Neural progenitor cell (in vitro differentiated cells): ENCODE results near the gene ULK3. TPM values are rescaled to one million over a fixed set of nuclear protein-coding genes. Genes with fewer than 3 reads are reported as not detected.

Source experiments
- DNase-seq: peaks from one replicate; pipeline ENCODE4 v3.0.0-alpha.2; 2016; ENCODE audit warnings: low spot score
- H2AFZ ChIP-seq: fragments of 200-600 bp; sonication (generic); replicated peaks from 2 replicates; pipeline ENCODE4 v1.6.1; 2016; ENCODE audit warnings: antibody characterized with exemption
- H3F3A ChIP-seq: fragments of 200-600 bp; sonication (generic); 2 replicates; pipeline ENCODE4 v1.6.1; 2016; ENCODE audit warnings: antibody characterized with exemption, low read depth
- H3K27ac ChIP-seq: fragments of 200-600 bp; sonication (generic); 2 replicates; pipeline ENCODE4 v1.5.1; 2016; ENCODE audit warnings: mild to moderate bottlenecking
- H3K27me3 ChIP-seq: fragments of 200-600 bp; sonication (generic); 2 replicates; pipeline ENCODE4 v1.6.1; 2016; ENCODE audit warnings: mild to moderate bottlenecking, moderate library complexity
- H3K36me3 ChIP-seq: fragments of 200-600 bp; sonication (generic); 2 replicates; pipeline ENCODE4 v1.5.1; 2016
- H3K4me1 ChIP-seq: fragments of 200-600 bp; sonication (generic); 2 replicates; pipeline ENCODE4 v1.6.1; 2016; ENCODE audit warnings: mixed run types
- H3K4me2 ChIP-seq: fragments of 200-600 bp; sonication (generic); 2 replicates; pipeline ENCODE4 v1.6.1; 2016
- H3K4me3 ChIP-seq: fragments of 200-600 bp; sonication (generic); 2 replicates; pipeline ENCODE4 v1.5.1; 2016
- H3K79me2 ChIP-seq: fragments of 200-600 bp; sonication (generic); 2 replicates; pipeline ENCODE4 v1.6.1; 2016; ENCODE audit warnings: low read depth
- H3K9ac ChIP-seq: fragments of 200-600 bp; sonication (generic); 2 replicates; pipeline ENCODE4 v1.6.1; 2016
- H3K9me3 ChIP-seq: fragments of 200-600 bp; sonication (generic); 2 replicates; pipeline ENCODE4 v1.5.1; 2016; ENCODE audit warnings: low read depth
- H4K20me1 ChIP-seq: fragments of 200-600 bp; sonication (generic); 2 replicates; pipeline ENCODE4 v1.6.1; 2016; ENCODE audit warnings: low read depth
- H3K27ac Mint-ChIP-seq: 3 replicates; pipeline ENCODE4 v1.8.0; 2021; ENCODE audit warnings: mixed read lengths
- H3K27me3 Mint-ChIP-seq: 2 replicates; pipeline ENCODE4 v1.8.0; 2022; ENCODE audit warnings: low read depth, mild to moderate bottlenecking, inconsistent platforms, moderate library complexity, mixed read lengths; ENCODE audit not compliant: insufficient read depth
- H3K36me3 Mint-ChIP-seq: 3 replicates; pipeline ENCODE4 v1.8.0; 2021; ENCODE audit warnings: mixed read lengths
- H3K4me1 Mint-ChIP-seq: 3 replicates; pipeline ENCODE4 v1.8.0; 2021; ENCODE audit warnings: mixed read lengths
- H3K4me3 Mint-ChIP-seq: 3 replicates; pipeline ENCODE4 v1.8.0; 2021; ENCODE audit warnings: mild to moderate bottlenecking, moderate library complexity, mixed read lengths
- H3K9me3 Mint-ChIP-seq: 3 replicates; pipeline ENCODE4 v1.8.0; 2020; ENCODE audit warnings: mixed read lengths
- EZH2 ChIP-seq: fragments of 200-600 bp; sonication (generic); IDR thresholded peaks from 2 replicates; pipeline ENCODE4 v1.6.1; 2017; ENCODE audit warnings: antibody characterized with exemption, mild to moderate bottlenecking, moderate library complexity
- EZH2phosphoT487 ChIP-seq: fragments of 200-600 bp; sonication (generic); IDR thresholded peaks from 2 replicates; pipeline ENCODE4 v1.6.1; 2017; ENCODE audit warnings: antibody characterized with exemption
- total RNA-seq: library from RNA; depleted of rRNA; stranded (reverse); fragments of >200 nt; gene quantifications from 2 replicates; pipeline ENCODE4 v1.2.3, GENCODE V29; 2015; ENCODE audit warnings: low replicate concordance
- TF ChIP-seq, protein P1 (sequence below): fragments of 200-600 bp; sonication (generic); IDR thresholded peaks from 2 replicates; pipeline ENCODE4 v1.5.1; 2017; ENCODE audit warnings: antibody characterized with exemption, mild to moderate bottlenecking

ULK3 gene
- total RNA-seq, 1 donor from 2014 or later: 22.7 TPM

DNA sequence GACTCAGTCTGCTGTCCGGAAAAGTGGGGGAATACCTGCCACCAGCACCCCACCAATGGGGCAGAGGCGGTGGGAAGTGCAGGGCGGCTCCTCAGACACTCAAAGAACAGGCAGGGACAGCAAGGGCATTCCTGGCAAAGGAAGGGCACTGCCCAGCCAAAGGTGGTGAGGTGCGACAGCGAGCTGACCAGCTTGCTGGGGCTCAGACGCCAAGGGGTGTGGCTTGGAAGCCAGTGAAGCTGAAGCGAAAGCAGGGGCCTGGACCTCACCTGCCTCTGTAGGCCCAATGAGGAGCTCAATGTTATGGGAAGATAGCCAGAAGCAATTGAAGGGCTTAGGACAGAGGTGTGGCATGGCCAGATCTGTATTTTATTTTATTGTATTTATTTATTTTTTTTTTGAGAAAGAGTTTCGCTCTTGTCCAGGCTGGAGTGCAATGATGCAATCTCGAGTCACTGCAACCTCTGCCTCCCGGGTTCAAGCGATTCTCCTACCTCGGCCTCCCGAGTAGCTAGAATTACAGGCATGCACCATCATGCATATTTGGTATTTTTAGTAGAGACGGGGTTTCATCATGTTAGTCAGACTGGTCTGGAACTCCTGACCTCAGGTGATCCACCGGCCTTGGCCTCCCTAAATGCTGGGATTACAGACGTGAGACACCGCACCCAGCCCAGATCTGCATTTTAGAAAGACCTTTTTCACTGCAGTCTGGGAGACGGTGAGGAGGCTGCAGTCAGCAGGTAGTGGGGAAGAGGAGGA, 34.7 kb downstream of the ULK3 start:
- H3K27ac Mint-ChIP-seq: no peak overlapping the region
- DNase-seq: no peak
- Histone ChIP-seq H4K20me1 (no peaks in the 10 kb centered on the region), H3K4me1 (peaks cover 4% of the 10 kb centered on the region), H2AFZ (no peak overlapping the region), H3F3A (no peaks in the 10 kb centered on the region), H3K36me3 (no peaks in the 10 kb centered on the region), H3K9me3 (no peaks in the 10 kb centered on the region), H3K4me2 (no peak overlapping the region), H3K4me3 (no peak overlapping the region), H3K27me3 (no peaks in the 10 kb centered on the region), H3K27ac (no peak overlapping the region), H3K9ac (no peak overlapping the region), H3K79me2 (no peaks in the 10 kb centered on the region)
- TF ChIP-seq EZH2phosphoT487 (no peak), EZH2 (no peak)
- TF ChIP-seq, protein P1, sequence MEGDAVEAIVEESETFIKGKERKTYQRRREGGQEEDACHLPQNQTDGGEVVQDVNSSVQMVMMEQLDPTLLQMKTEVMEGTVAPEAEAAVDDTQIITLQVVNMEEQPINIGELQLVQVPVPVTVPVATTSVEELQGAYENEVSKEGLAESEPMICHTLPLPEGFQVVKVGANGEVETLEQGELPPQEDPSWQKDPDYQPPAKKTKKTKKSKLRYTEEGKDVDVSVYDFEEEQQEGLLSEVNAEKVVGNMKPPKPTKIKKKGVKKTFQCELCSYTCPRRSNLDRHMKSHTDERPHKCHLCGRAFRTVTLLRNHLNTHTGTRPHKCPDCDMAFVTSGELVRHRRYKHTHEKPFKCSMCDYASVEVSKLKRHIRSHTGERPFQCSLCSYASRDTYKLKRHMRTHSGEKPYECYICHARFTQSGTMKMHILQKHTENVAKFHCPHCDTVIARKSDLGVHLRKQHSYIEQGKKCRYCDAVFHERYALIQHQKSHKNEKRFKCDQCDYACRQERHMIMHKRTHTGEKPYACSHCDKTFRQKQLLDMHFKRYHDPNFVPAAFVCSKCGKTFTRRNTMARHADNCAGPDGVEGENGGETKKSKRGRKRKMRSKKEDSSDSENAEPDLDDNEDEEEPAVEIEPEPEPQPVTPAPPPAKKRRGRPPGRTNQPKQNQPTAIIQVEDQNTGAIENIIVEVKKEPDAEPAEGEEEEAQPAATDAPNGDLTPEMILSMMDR: no peak
- no peaks in the 10 kb centered on the region for H3K9me3 Mint-ChIP-seq
- H3K36me3 Mint-ChIP-seq: peaks cover 9% of the 10 kb centered on the region
- H3K4me1 Mint-ChIP-seq: peaks cover 8% of the 10 kb centered on the region
- H3K4me3 Mint-ChIP-seq: no peak overlapping the region
- peaks cover 4% of the 10 kb centered on the region for H3K27me3 Mint-ChIP-seq

DNA sequence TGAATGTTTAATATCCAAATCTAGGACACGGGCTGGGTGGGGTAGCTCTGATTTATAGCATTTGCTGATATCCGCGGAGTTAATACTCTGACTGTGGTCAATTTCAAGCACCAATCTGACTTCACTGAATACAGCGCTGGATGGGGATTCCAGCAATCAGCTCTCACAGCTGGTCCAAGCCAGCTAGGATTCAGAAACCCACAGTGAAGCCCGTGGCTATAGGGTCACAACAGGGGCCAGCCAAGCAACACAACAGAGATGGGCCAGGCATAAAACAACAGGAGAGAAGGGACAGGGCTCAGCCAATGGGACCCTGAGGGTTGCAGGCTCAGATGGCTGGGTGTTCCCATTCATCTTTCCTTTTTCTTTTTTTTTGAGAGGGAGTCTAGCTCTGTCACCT, 35.7 kb downstream of the ULK3 start:
- no peak overlapping the region for H3K4me3 ChIP-seq
- Mint-ChIP-seq H3K27me3 (peaks cover 3% of the 10 kb centered on the region), H3K4me1 (peaks cover 8% of the 10 kb centered on the region), H3K27ac (no peak overlapping the region), H3K4me3 (no peak overlapping the region), H3K36me3 (peaks cover 11% of the 10 kb centered on the region), H3K9me3 (no peaks in the 10 kb centered on the region)
- H3K79me2 ChIP-seq: no peaks in the 10 kb centered on the region
- H3K27me3 ChIP-seq: no peaks in the 10 kb centered on the region
- H3K9me3 ChIP-seq: no peaks in the 10 kb centered on the region
- no peak overlapping the region for H3K9ac ChIP-seq
- H2AFZ ChIP-seq: no peak overlapping the region
- no peak overlapping the region for H3K4me2 ChIP-seq
- H3K36me3 ChIP-seq: no peaks in the 10 kb centered on the region
- DNase-seq: no peak
- H4K20me1 ChIP-seq: no peaks in the 10 kb centered on the region
- no peaks in the 10 kb centered on the region for H3F3A ChIP-seq
- TF ChIP-seq, protein P1: no peak
- no peak for TF ChIP-seq EZH2
- no peak for TF ChIP-seq EZH2phosphoT487
- peaks cover 4% of the 10 kb centered on the region for H3K4me1 ChIP-seq
- H3K27ac ChIP-seq: no peak overlapping the region

DNA sequence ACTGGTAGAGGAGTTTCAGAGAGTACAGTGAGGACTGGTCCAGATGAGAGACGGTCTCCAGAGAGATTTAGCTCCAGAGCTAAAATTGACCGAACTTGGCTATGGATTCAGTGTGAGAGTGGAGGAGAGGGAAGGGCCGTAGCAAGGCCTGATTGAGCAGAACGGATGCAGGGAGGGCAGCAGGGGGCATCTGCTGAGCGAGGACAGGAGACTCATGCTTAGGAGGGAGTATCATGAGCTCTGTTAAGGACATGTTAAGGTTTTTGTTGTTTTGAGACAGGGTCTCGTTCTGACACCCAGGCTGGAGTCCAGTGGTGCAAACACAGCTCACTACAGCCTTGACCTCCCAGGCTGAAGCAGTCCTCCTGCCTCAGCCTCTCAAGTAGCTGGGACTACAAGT, 38.0 kb downstream of the ULK3 start:
- Histone ChIP-seq H3K27me3 (no peaks in the 10 kb centered on the region), H3K79me2 (no peaks in the 10 kb centered on the region), H3K9me3 (no peaks in the 10 kb centered on the region), H3F3A (no peaks in the 10 kb centered on the region), H3K27ac (no peak overlapping the region), H4K20me1 (peaks cover 9% of the 10 kb centered on the region), H3K9ac (no peak overlapping the region), H3K36me3 (no peaks in the 10 kb centered on the region), H2AFZ (no peak overlapping the region), H3K4me1 (peaks cover 4% of the 10 kb centered on the region), H3K4me2 (no peak overlapping the region), H3K4me3 (no peak overlapping the region)
- peaks cover 8% of the 10 kb centered on the region for H3K4me1 Mint-ChIP-seq
- H3K4me3 Mint-ChIP-seq: peak overlapping the region; percentile 16
- H3K9me3 Mint-ChIP-seq: no peaks in the 10 kb centered on the region
- no peak for TF ChIP-seq EZH2phosphoT487
- TF ChIP-seq EZH2: no peak
- DNase-seq: no peak
- H3K27me3 Mint-ChIP-seq: peaks cover 3% of the 10 kb centered on the region
- peak overlapping the region; percentile 10 for H3K27ac Mint-ChIP-seq
- H3K36me3 Mint-ChIP-seq: peaks cover 11% of the 10 kb centered on the region

DNA sequence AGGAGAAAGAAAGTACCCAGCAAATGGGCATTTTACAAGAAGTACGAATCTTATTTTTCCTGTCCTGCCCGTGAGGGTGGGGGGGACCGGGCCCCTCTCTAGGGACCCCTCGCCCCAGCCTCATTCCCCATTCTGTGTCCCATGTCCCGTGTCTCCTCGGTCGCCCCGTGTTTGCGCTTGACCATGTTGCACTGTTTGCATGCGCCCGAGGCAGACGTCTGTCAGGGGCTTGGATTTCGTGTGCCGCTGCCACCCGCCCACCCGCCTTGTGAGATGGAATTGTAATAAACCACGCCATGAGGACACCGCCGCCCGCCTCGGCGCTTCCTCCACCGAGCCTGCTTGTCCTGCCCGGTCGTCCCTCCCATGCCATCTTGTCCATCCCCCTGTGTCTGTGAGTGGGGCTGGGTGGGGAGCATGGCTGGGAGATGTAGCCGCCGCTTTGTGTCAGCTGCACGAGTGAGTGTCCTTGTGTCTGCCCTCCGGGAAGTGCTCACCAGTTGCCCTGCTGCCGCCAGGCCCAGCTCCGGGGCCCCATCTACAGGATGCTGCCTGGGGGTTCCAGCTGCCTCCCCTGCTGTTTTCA, 40.0 kb downstream of the ULK3 start:
- no peak overlapping the region for H3K4me2 ChIP-seq
- no peak overlapping the region for H3K27ac ChIP-seq
- H3F3A ChIP-seq: no peaks in the 10 kb centered on the region
- no peak overlapping the region for H3K4me3 ChIP-seq
- Mint-ChIP-seq H3K27ac (no peak overlapping the region), H3K4me3 (no peak overlapping the region), H3K9me3 (no peaks in the 10 kb centered on the region), H3K27me3 (peaks cover 3% of the 10 kb centered on the region), H3K4me1 (no peaks in the 10 kb centered on the region), H3K36me3 (peaks cover 11% of the 10 kb centered on the region)
- no peaks in the 10 kb centered on the region for H3K9me3 ChIP-seq
- no peak overlapping the region for H3K9ac ChIP-seq
- no peaks in the 10 kb centered on the region for H3K36me3 ChIP-seq
- H2AFZ ChIP-seq: no peak overlapping the region
- no peak for DNase-seq
- H3K79me2 ChIP-seq: no peaks in the 10 kb centered on the region
- TF ChIP-seq, protein P1: no peak
- no peak for TF ChIP-seq EZH2phosphoT487
- TF ChIP-seq EZH2: no peak
- no peaks in the 10 kb centered on the region for H3K27me3 ChIP-seq
- H3K4me1 ChIP-seq: no peaks in the 10 kb centered on the region
- peaks cover 25% of the 10 kb centered on the region for H4K20me1 ChIP-seq
